Subcutaneous abdominal adipose tissue (tissue), 5 donors: ENCODE measurements around the gene SULT1A2.

Source experiments
- H3K27ac ChIP-seq: one replicate; pipeline ENCODE4 v1.7.0; 2013; ENCODE audit warnings: low read depth, mild to moderate bottlenecking, inconsistent platforms, low read length, moderate library complexity
- H3K27me3 ChIP-seq, 5 donors: one replicate each; pipeline ENCODE4 v1.7.0; 2013; ENCODE audit warnings: low read length in 5 of 5, inconsistent platforms in 1 of 5; ENCODE audit not compliant: control insufficient read depth in 5 of 5, insufficient read depth in 4 of 5
- H3K36me3 ChIP-seq, 5 donors: one replicate each; pipeline ENCODE4 v1.7.0; 2013; ENCODE audit warnings: low read length in 5 of 5; ENCODE audit not compliant: control insufficient read depth in 5 of 5, insufficient read depth in 5 of 5
- H3K4me1 ChIP-seq, 5 donors: one replicate each; pipeline ENCODE4 v1.7.0; 2013; ENCODE audit warnings: low read length in 5 of 5, mild to moderate bottlenecking in 3 of 5, moderate library complexity in 1 of 5; ENCODE audit not compliant: control insufficient read depth in 5 of 5, insufficient read depth in 5 of 5
- H3K4me3 ChIP-seq, 5 donors: one replicate each; pipeline ENCODE4 v1.7.0; 2013; ENCODE audit warnings: low read length in 5 of 5, low read depth in 1 of 5
- H3K9ac ChIP-seq, 5 donors: one replicate each; pipeline ENCODE4 v1.7.0; 2013; ENCODE audit warnings: low read length in 5 of 5, mild to moderate bottlenecking in 4 of 5, moderate library complexity in 3 of 5
- H3K9me3 ChIP-seq, 5 donors: one replicate each; pipeline ENCODE4 v1.7.0; 2013; ENCODE audit warnings: low read length in 5 of 5; ENCODE audit not compliant: control insufficient read depth in 5 of 5
- donor health status: healthy.
- donor health status: healthy.
- donor health status: healthy.
- donor health status: healthy.
- donor health status: healthy.

The SULT1A2 gene

DNA sequence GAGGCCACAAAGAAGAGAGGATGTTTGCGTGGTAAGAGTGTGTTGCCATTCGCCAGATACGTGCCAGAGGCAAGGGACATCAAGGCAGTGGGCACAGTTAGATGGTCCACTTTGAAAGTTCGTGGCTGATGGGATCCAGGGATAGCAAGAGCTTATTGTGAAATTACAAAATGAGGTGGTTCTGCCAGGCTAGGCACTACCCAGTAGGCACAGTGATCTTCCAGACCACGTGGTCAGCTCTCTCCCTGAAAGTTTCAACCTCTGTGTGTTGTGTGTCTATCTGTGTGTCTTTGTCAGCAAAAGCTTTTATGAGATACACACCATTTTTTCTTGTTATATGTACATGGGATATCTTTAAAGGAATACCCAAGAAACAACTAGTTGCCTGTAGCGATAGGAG lies 33.6 kb downstream of the SULT1A2 start:
- H3K4me3 ChIP-seq, result no peak overlapping the region
- H3K9me3 ChIP-seq, result peaks cover 0 to 8% (median 4%) of the 10 kb centered on the region in 5 donors
- peaks cover 0 to 13% (median 7%) of the 10 kb centered on the region in 5 donors for H3K36me3 ChIP-seq
- no peak overlapping the region for H3K27ac ChIP-seq
- no peaks in the 10 kb centered on the region for H3K27me3 ChIP-seq
- no peak overlapping the region for H3K9ac ChIP-seq
- H3K4me1 ChIP-seq, result peaks cover 2 to 24% (median 18%) of the 10 kb centered on the region in 5 donors

- no peak overlapping the region for H3K27ac ChIP-seq
- peaks cover 0 to 4% (median under 1%) of the 10 kb centered on the region in 5 donors for H3K9me3 ChIP-seq
- H3K4me1 ChIP-seq, result peaks cover 2 to 20% (median 16%) of the 10 kb centered on the region in 5 donors
- no peak overlapping the region for H3K9ac ChIP-seq
- peaks cover 0 to 17% (median 7%) of the 10 kb centered on the region in 5 donors for H3K36me3 ChIP-seq
- H3K27me3 ChIP-seq, result no peaks in the 10 kb centered on the region
- no peak overlapping the region for H3K4me3 ChIP-seq
These were observed 34.7 kb downstream of the SULT1A2 start for GRCh38 chr16:28562199-28562598.

- Histone ChIP-seq H3K27me3 (no peaks in the 10 kb centered on the region), H3K36me3 (peaks cover 0 to 23% (median 7%) of the 10 kb centered on the region in 5 donors), H3K9ac (no peak overlapping the region), H3K9me3 (peaks cover 0 to 2% (median 0%) of the 10 kb centered on the region in 5 donors), H3K4me3 (no peak overlapping the region), H3K27ac (no peak overlapping the region), H3K4me1 (peaks cover 4 to 25% (median 21%) of the 10 kb centered on the region in 5 donors)
These were observed 35.2 kb downstream of the SULT1A2 start for GRCh38 chr16:28561557-28562187.

DNA sequence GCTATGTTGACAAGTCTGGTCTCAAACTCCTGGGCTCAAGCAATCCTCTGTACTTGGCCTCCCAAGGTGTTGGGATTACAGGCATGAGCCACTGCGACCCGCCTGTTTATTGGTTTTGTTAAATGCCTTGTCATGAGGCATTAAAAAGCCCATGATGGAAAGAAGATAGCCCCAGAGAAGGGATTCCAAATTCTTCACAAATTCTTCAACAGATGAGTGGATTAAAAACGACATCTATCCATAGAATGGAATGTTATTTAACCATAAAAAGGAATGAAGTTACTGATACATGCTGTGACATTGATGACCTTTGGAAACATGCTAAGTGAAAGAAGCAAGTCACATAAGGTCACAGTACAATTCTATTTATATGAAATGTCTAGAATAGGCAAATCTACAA lies 38.4 kb downstream of the SULT1A2 start:
- H3K4me3 ChIP-seq, result no peak overlapping the region
- H3K9ac ChIP-seq, result no peak overlapping the region
- no peak overlapping the region for H3K27ac ChIP-seq
- peaks cover 0 to 21% (median 7%) of the 10 kb centered on the region in 5 donors for H3K36me3 ChIP-seq
- peaks cover 0 to 3% (median 0%) of the 10 kb centered on the region in 5 donors for H3K27me3 ChIP-seq
- H3K4me1 ChIP-seq, result peaks cover 12 to 36% (median 34%) of the 10 kb centered on the region in 5 donors
- H3K9me3 ChIP-seq, result peaks cover 0 to 2% (median 0%) of the 10 kb centered on the region in 5 donors

GRCh38 chr16:28556914-28557320 lies 39.9 kb downstream of the SULT1A2 start:
- no peak overlapping the region for H3K4me3 ChIP-seq
- H3K27ac ChIP-seq, result no peak overlapping the region
- peaks cover 0 to 21% (median 7%) of the 10 kb centered on the region in 5 donors for H3K36me3 ChIP-seq
- H3K27me3 ChIP-seq, result peaks cover 0 to 3% (median 0%) of the 10 kb centered on the region in 5 donors
- peak overlapping the region in 2 of 5 donors; percentile 32 to 35 for H3K9ac ChIP-seq
- peaks cover 0 to 2% (median 0%) of the 10 kb centered on the region in 5 donors for H3K9me3 ChIP-seq
- peaks cover 10 to 32% (median 29%) of the 10 kb centered on the region in 5 donors for H3K4me1 ChIP-seq

DNA sequence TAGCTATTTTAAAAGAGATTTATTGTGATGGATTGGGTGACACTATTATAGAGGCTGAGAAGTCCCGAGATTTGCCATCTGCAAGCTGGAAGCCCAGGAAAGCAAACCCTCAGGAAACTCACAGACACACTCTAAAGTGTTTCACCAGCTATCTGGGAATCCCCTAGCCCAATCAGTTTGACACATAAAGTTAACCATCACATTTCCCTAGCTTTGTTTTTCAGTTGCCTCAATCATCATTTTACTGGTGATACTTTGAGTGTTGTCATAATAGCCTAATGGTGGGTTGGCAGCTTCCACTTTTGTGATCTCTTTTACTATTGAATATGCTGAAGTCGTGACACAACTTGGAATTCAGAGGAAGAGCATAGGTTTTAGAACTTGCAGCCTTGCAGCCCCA lies 41.3 kb downstream of the SULT1A2 start:
- Histone ChIP-seq H3K27ac (no peak overlapping the region), H3K4me3 (no peak overlapping the region), H3K27me3 (peaks cover 0 to 3% (median 0%) of the 10 kb centered on the region in 5 donors), H3K36me3 (peaks cover 0 to 21% (median 7%) of the 10 kb centered on the region in 5 donors), H3K9ac (peak overlapping the region in 1 of 5 donors; percentile 12), H3K4me1 (peaks cover 10 to 25% (median 22%) of the 10 kb centered on the region in 5 donors), H3K9me3 (peaks cover 0 to 2% (median 0%) of the 10 kb centered on the region in 5 donors)

DNA sequence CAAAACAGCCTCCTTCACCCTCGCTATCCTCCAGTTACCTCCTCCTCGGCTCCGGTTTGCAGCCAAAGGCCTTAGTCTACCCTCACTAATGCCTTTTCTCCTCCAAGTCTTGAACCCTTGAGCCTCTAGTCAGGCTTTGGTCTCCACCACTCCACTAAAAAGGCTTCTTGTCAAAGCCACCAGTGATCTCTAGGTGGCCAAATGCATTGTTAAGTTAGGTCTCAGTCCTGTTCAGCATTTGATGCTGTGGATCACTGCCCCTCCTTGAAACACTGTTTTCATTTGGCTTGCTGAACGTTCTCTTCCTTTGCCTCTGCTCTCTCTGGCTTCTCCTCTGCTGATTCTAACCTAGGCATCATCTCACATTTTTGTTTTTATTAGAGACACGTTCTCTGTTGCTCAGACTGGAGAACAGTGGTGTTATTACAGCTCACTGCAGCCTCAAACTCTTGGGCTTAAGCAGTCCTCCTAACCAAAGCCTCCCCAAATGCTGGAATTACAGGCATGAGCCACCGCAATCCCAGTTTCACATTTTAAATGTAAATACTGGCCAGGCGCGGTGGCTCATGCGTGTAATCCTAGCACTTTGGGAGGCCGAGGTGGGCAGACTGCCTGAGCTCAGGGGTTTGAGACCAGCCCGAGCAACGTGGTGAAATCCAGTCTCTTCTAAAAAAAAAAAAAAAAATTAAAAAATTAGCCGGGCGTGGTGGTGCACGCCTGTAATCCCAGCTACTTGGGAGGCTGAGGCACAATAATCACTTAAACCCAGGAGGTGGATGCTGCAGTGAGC lies 42.0 kb downstream of the SULT1A2 start:
- Histone ChIP-seq H3K9me3 (peaks cover 0 to 2% (median 0%) of the 10 kb centered on the region in 5 donors), H3K36me3 (peaks cover 0 to 21% (median 6%) of the 10 kb centered on the region in 5 donors), H3K4me1 (peaks cover 10 to 25% (median 22%) of the 10 kb centered on the region in 5 donors), H3K9ac (peak overlapping the region in 4 of 5 donors; percentile 48 to 63 (median 60)), H3K27ac (no peak overlapping the region), H3K4me3 (peak overlapping the region; percentile 65 to 89 (median 72)), H3K27me3 (peaks cover 0 to 3% (median 0%) of the 10 kb centered on the region in 5 donors)

- Histone ChIP-seq H3K4me1 (peaks cover 10 to 25% (median 22%) of the 10 kb centered on the region in 5 donors), H3K9me3 (peaks cover 0 to 2% (median 0%) of the 10 kb centered on the region in 5 donors), H3K27me3 (peaks cover 0 to 3% (median 0%) of the 10 kb centered on the region in 5 donors), H3K4me3 (peak within 1 kb of the TSS; percentile 68 to 89 (median 81)), H3K27ac (peak within 1 kb of the TSS; percentile 96), H3K36me3 (peaks cover 0 to 21% (median 4%) of the 10 kb centered on the region in 5 donors), H3K9ac (peak within 1 kb of the TSS; percentile 75 to 96 (median 91))
These were observed 42.8 kb downstream of the SULT1A2 start, which contains the start of gene SGF29 for GRCh38 chr16:28553776-28554633. Gene SGF29 (plus strand): TSS chr16:28553920. CDS start chr16:28581070, 27,150 bp downstream.

DNA sequence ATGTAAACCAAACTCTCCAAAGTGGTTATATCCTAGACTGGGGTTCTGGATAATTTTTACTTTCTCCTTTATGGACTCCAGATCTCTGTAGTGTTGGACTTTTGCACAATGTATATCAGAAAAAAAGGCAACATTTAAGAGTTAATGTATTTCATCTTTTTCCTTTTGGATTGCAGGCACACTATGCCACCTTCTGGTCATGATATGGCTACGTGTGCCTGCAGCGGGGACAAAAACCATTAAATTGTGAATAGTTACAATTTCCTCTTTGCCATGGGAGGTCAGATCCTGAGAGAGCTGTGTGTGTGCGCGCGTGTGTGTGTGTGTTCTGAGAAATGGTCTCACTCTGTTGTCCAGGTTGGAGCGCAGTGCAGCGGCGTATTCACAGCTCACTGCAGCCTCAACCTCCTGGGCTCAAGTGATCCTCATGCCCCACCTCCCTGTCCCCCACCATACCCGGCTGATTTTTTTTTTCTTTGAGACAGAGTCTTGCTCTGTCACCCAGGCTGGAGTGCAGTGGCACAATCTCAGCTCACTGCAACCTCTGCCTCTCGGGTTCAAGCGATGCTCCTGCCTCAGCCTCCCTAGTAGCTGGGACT lies 47.5 kb downstream of the SULT1A2 start:
- peaks cover 0 to 2% (median 0%) of the 10 kb centered on the region in 5 donors for H3K9me3 ChIP-seq
- no peak overlapping the region for H3K27ac ChIP-seq
- peaks cover 0 to 3% (median 0%) of the 10 kb centered on the region in 5 donors for H3K27me3 ChIP-seq
- H3K36me3 ChIP-seq, result no peaks in the 10 kb centered on the region
- no peak overlapping the region for H3K4me3 ChIP-seq
- peaks cover 4 to 8% (median 8%) of the 10 kb centered on the region in 5 donors for H3K4me1 ChIP-seq
- H3K9ac ChIP-seq, result no peak overlapping the region
